WTC11 (cell line): ENCODE measurements around the gene MACC1.

Experiments
- CBFB ChIP-seq: sonication (generic); formaldehyde crosslinking; IDR thresholded peaks from 2 replicates; pipeline ENCODE4 v1.8.1; 2022; ENCODE audit warnings: mild to moderate bottlenecking, low read depth, missing genetic modification reagents
- MAX ChIP-seq: sonication (generic); formaldehyde crosslinking; IDR thresholded peaks from 2 replicates; pipeline ENCODE4 v1.8.0; 2022; ENCODE audit warnings: mild to moderate bottlenecking, missing genetic modification reagents
- TEAD4 ChIP-seq: sonication (generic); formaldehyde crosslinking; IDR thresholded peaks from 2 replicates; pipeline ENCODE4 v1.8.0; 2022; ENCODE audit warnings: mild to moderate bottlenecking, missing genetic modification reagents
- ZMAT4 ChIP-seq: fragments of 250-450 bp; sonication (Bioruptor Pico); IDR thresholded peaks from 2 replicates; pipeline ENCODE4 v1.9.0; 2021; ENCODE audit warnings: mild to moderate bottlenecking

- no peak for TF ChIP-seq ZMAT4 (CRISPR knock-in tag)
- TF ChIP-seq TEAD4, result no peak
- TF ChIP-seq MAX, result no peak
- no peak for TF ChIP-seq CBFB (CRISPR knock-in tag)
These were observed 11.9 kb upstream of the MACC1 start for GRCh38 chr7:20229081-20229480.
